ENCODE results near the gene UGT1A9. TPM values are rescaled to one million over a fixed set of nuclear protein-coding genes. Genes with fewer than 3 reads are reported as not detected.

The UGT1A9 gene
- polyA plus RNA-seq, 1 donor from 2014 or later, result not detected

Other genes starting within 250 kb of the UGT1A9 start
- gene USP40, start 105.1 kb upstream of the UGT1A9 start, polyA plus RNA-seq, result 29.9 and 33.3 TPM in 2 replicates
- gene UGT1A8, start 54.3 kb upstream of the UGT1A9 start, polyA plus RNA-seq, result not detected in 2 replicates
- gene UGT1A10, start 35.5 kb upstream of the UGT1A9 start, polyA plus RNA-seq, result not detected in 2 replicates
- not detected in 2 replicates for gene UGT1A7, start 10.0 kb downstream of the UGT1A9 start, polyA plus RNA-seq
- gene UGT1A6, start 21.0 kb downstream of the UGT1A9 start, polyA plus RNA-seq, result not detected in 2 replicates
- not detected in 2 replicates for gene UGT1A5, start 41.0 kb downstream of the UGT1A9 start, polyA plus RNA-seq
- gene UGT1A4, start 46.8 kb downstream of the UGT1A9 start, polyA plus RNA-seq, result not detected in 2 replicates
- not detected in 2 replicates for gene UGT1A3, start 57.1 kb downstream of the UGT1A9 start, polyA plus RNA-seq
- gene UGT1A1, start 88.4 kb downstream of the UGT1A9 start, polyA plus RNA-seq, result not detected in 2 replicates
- not detected in 2 replicates for gene MROH2A, start 106.4 kb downstream of the UGT1A9 start, polyA plus RNA-seq
- gene HJURP, start 182.6 kb downstream of the UGT1A9 start, polyA plus RNA-seq, result 1.3 and 3.3 TPM in 2 replicates
- 0.18 TPM in 1 of 2 replicates, not detected in the other for gene TRPM8, start 245.5 kb downstream of the UGT1A9 start, polyA plus RNA-seq

All from neural cell (in vitro differentiated cells).